AG09309 (cell line): Measurements from ENCODE around the gene NDC1.

Source experiments
- DNase-seq: peaks from one replicate; pipeline ENCODE4 v3.0.0-alpha.2; 2010; ENCODE audit warnings: low read depth
- H3K4me3 ChIP-seq: 2 replicates; pipeline ENCODE4 v1.5.1; 2011; ENCODE audit warnings: mild to moderate bottlenecking, low read depth, low read length, moderate library complexity; ENCODE audit not compliant: control insufficient read depth
- CTCF ChIP-seq: IDR thresholded peaks from 2 replicates; pipeline ENCODE4 v1.5.1; 2011; ENCODE audit warnings: mild to moderate bottlenecking, low read depth, low read length, inconsistent platforms; ENCODE audit not compliant: insufficient read depth, control insufficient read depth; ENCODE audit errors: missing control alignments

Gene NDC1

GRCh38 chr1:53754484-53755312 lies 83.4 kb downstream of the NDC1 start:
- TF ChIP-seq CTCF: peak; percentile 83
- H3K4me3 ChIP-seq: no peak overlapping the region
- DNase-seq: no peak

- no peak for DNase-seq
- TF ChIP-seq CTCF: no peak
- no peak overlapping the region for H3K4me3 ChIP-seq
Observed at GRCh38 chr1:53752281-53752680, 85.8 kb downstream of the NDC1 start.

GRCh38 chr1:53747841-53748240 lies 90.3 kb downstream of the NDC1 start:
- DNase-seq: no peak
- TF ChIP-seq CTCF: no peak
- no peak overlapping the region for H3K4me3 ChIP-seq

GRCh38 chr1:53740621-53741105 lies 97.4 kb downstream of the NDC1 start:
- no peak overlapping the region; the same call in none of the 2 replicates for H3K4me3 ChIP-seq
- DNase-seq: peak; percentile 84
- no peak for TF ChIP-seq CTCF

- H3K4me3 ChIP-seq: peak within 1 kb of the TSS; percentile 61
- DNase-seq: peak; percentile 46
Observed at GRCh38 chr1:53739109-53739681, 98.9 kb downstream of the NDC1 start, which contains the start of gene GLIS1. TSS of gene GLIS1 (minus strand) at chr1:53739164. CDS start at chr1:53738064, 1,100 bp downstream.

More at GRCh38 chr1:53739109-53739681, 98.9 kb downstream of the NDC1 start, which contains the start of gene GLIS1:
- no peak for TF ChIP-seq CTCF
